HCT116 (cell line): ENCODE results near the gene ST8SIA2. TPM values are rescaled to one million over a fixed set of nuclear protein-coding genes. Genes with fewer than 3 reads are reported as not detected.
"Not testable (repeated sequence)": the region's sequence is repeated elsewhere in the genome, so short reads cannot be mapped to it uniquely, and the experiment has no call there.

Source experiments
- ATAC-seq: fragments of 200-7000 bp; cut with Tn5 transposase; 2 replicates; pipeline ENCODE4 v1.9.1; 2020; ENCODE audit warnings: mild to moderate bottlenecking, moderate library complexity
- BruUV-seq: library from RNA; stranded (reverse); fragments of 400-500 nt; replicated peaks from 2 replicates; lab custom pipeline; 2021; lab: Mats Ljungman, UMichigan
- CTCF ChIA-PET: fragments of 300-600 bp; sonication (Branson Sonifier 250); formaldehyde crosslinking; loops from one replicate; lab custom pipeline; 2021; ENCODE audit warnings: antibody characterized with exemption; lab: Charles Lee
- POLR2A ChIA-PET: fragments of 300-600, 350-600 bp; sonication (Branson Sonifier 250); formaldehyde crosslinking; loops from one replicate; lab custom pipeline; 2021; ENCODE audit warnings: antibody characterized with exemption; lab: Charles Lee
- RAD21 ChIA-PET, 2 experiments: fragments of 300-600 bp; sonication (Branson Sonifier 250); formaldehyde crosslinking; loops; one replicate each; lab custom pipeline; 2023; ENCODE audit warnings: low total read pairs in 2 of 2; ENCODE audit not compliant: uncharacterized antibody in 2 of 2, unreplicated experiment in 2 of 2, low non-redundant PET in 1 of 2; lab: Charles Lee
- DNase-seq: peaks from one replicate; pipeline ENCODE4 v3.0.0-alpha.2; 2010; ENCODE audit warnings: low read depth, low spot score
- H2AFZ ChIP-seq: fragments of 200-600 bp; shearing (Covaris generic), sonication (generic); 2 replicates; pipeline ENCODE4 v1.6.1; 2017; ENCODE audit warnings: low read depth, mixed run types, mixed read lengths, antibody characterized with exemption, low read length; ENCODE audit not compliant: poor library complexity, severe bottlenecking
- H3K27ac ChIP-seq: 2 replicates; pipeline ENCODE4 v1.5.1; 2012; ENCODE audit warnings: low read depth, low read length
- H3K27me3 ChIP-seq: fragments of 200-600 bp; sonication (generic); 2 replicates; pipeline ENCODE4 v1.6.1; 2016; ENCODE audit warnings: mixed run types, low read length, mixed read lengths; ENCODE audit not compliant: insufficient read depth
- H3K36me3 ChIP-seq, 2 experiments: fragments of 200-500 bp in 1 of 2; fragments of 200-600 bp in 1 of 2; sonication (Bioruptor generic) in 1 of 2; sonication (generic) in 1 of 2; 2 replicates each; pipeline versions ENCODE4 v1.5.1 to v1.6.1; 2014 to 2016; ENCODE audit warnings: low read length in 2 of 2, inconsistent platforms in 1 of 2, mixed read lengths in 1 of 2, mixed run types in 1 of 2; ENCODE audit not compliant: insufficient read depth in 2 of 2, control insufficient read depth in 1 of 2
- H3K4me1 ChIP-seq, 2 experiments: fragments of 200-600 bp in 1 of 2; sonication (generic) in 1 of 2; 2 replicates each; pipeline versions ENCODE4 v1.5.1 to v1.6.1; 2012 to 2017; ENCODE audit warnings: low read length in 2 of 2, inconsistent platforms in 1 of 2, mild to moderate bottlenecking in 1 of 2, mixed read lengths in 1 of 2, mixed run types in 1 of 2, moderate library complexity in 1 of 2; ENCODE audit not compliant: insufficient read depth in 2 of 2, control insufficient read depth in 1 of 2
- H3K4me2 ChIP-seq: fragments of 200-600 bp; sonication (generic); 2 replicates; pipeline ENCODE4 v1.6.1; 2017; ENCODE audit warnings: mixed run types, low read length, mixed read lengths
- H3K4me3 ChIP-seq, 2 experiments: fragments of 200-600 bp in 1 of 2; sonication (generic) in 1 of 2; replicated peaks in 1 of 2; 2 replicates each; pipeline ENCODE4 v1.5.1; 2011 to 2016; ENCODE audit warnings: low read length in 2 of 2, control low read depth in 1 of 2, low read depth in 1 of 2, mild to moderate bottlenecking in 1 of 2, mixed read lengths in 1 of 2, mixed run types in 1 of 2
- H3K79me2 ChIP-seq: fragments of 200-600 bp; sonication (generic); 2 replicates; pipeline ENCODE4 v1.6.1; 2017; ENCODE audit warnings: mild to moderate bottlenecking, mixed run types, low read length, moderate library complexity, mixed read lengths; ENCODE audit not compliant: insufficient read depth
- H3K9ac ChIP-seq: fragments of 200-600 bp; sonication (generic); 2 replicates; pipeline ENCODE4 v1.6.1; 2016; ENCODE audit warnings: low read length, mixed read lengths
- H3K9me2 ChIP-seq: fragments of 200-600 bp; sonication (generic), shearing (Covaris generic); 2 replicates; pipeline ENCODE4 v1.6.1; 2017; ENCODE audit warnings: mixed run types, mild to moderate bottlenecking, moderate library complexity; ENCODE audit not compliant: insufficient read depth
- H3K9me3 ChIP-seq, 2 experiments: fragments of 200-500 bp in 1 of 2; fragments of 200-600 bp in 1 of 2; sonication (Bioruptor generic) in 1 of 2; sonication (generic) in 1 of 2; 2 replicates each; pipeline ENCODE4 v1.6.1; 2014 to 2017; ENCODE audit warnings: low read length in 2 of 2, mixed read lengths in 2 of 2, inconsistent platforms in 1 of 2, low read depth in 1 of 2, mild to moderate bottlenecking in 1 of 2, mixed run types in 1 of 2, moderate library complexity in 1 of 2; ENCODE audit not compliant: control insufficient read depth in 1 of 2, insufficient read depth in 1 of 2
- H4K20me1 ChIP-seq: fragments of 200-600 bp; sonication (generic), shearing (Covaris generic); 2 replicates; pipeline ENCODE4 v1.6.1; 2017; ENCODE audit warnings: mixed run types, mild to moderate bottlenecking, moderate library complexity; ENCODE audit not compliant: insufficient read depth
- ATF3 ChIP-seq: IDR thresholded peaks from 2 replicates; pipeline ENCODE4 v1.6.1; 2012
- CEBPB ChIP-seq: IDR thresholded peaks from 2 replicates; pipeline ENCODE4 v1.6.1; 2012; ENCODE audit warnings: low read depth
- EZH2phosphoT487 ChIP-seq: fragments of 200-600 bp; IDR thresholded peaks from 2 replicates; pipeline ENCODE4 v1.6.1; 2018; ENCODE audit warnings: antibody characterized with exemption, borderline replicate concordance
- FOSL1 ChIP-seq: IDR thresholded peaks from 2 replicates; pipeline ENCODE4 v1.6.1; 2012; ENCODE audit warnings: low read depth
- MAX ChIP-seq: IDR thresholded peaks from 2 replicates; pipeline ENCODE4 v1.6.1; 2012
- POLR2A ChIP-seq: IDR thresholded peaks from 2 replicates; pipeline ENCODE4 v1.7.0; 2011; ENCODE audit warnings: borderline replicate concordance; ENCODE audit not compliant: insufficient read depth, insufficient read length; ENCODE audit errors: extremely low read depth
- POLR2AphosphoS5 ChIP-seq: IDR thresholded peaks from 2 replicates; pipeline ENCODE4 v1.6.1; 2011; ENCODE audit warnings: mild to moderate bottlenecking, low read depth, low read length, moderate library complexity
- RAD21 ChIP-seq: IDR thresholded peaks from 2 replicates; pipeline ENCODE4 v1.6.1; 2012; ENCODE audit warnings: low read depth, mild to moderate bottlenecking
- SIN3A ChIP-seq: IDR thresholded peaks from 2 replicates; pipeline ENCODE4 v1.6.1; 2012; ENCODE audit warnings: low read depth
- SRF ChIP-seq: IDR thresholded peaks from 2 replicates; pipeline ENCODE4 v1.6.1; 2012; ENCODE audit warnings: low read depth
- YY1 ChIP-seq: IDR thresholded peaks from 2 replicates; pipeline ENCODE4 v1.6.1; 2011; ENCODE audit warnings: low read length, low read depth, moderate library complexity, mild to moderate bottlenecking; ENCODE audit not compliant: insufficient replicate concordance; ENCODE audit errors: extremely low read depth
- ZFX ChIP-seq: fragments of 450-650 bp; IDR thresholded peaks from 2 replicates; pipeline ENCODE4 v1.6.1; 2017
- intact Hi-C: fragments of 100-400 bp; cut with micrococcal nuclease; formaldehyde crosslinking; loops from 2 replicates; pipeline ENCODE4 v1.10.0; 2022
- total RNA-seq: library from RNA; stranded (reverse); gene quantifications from one replicate; pipeline ENCODE4 v1.2.1, GENCODE V29; 2021; ENCODE audit not compliant: unreplicated experiment
- TF ChIP-seq, protein P1 (sequence below), 3 experiments: fragments of 200-600 bp in 1 of 3; sonication (generic) in 1 of 3; IDR thresholded peaks in 2 of 3; conservative IDR thresholded peaks in 1 of 3; 2 replicates each; pipeline ENCODE4 v1.5.1; 2012 to 2017; ENCODE audit warnings: low read depth in 2 of 3, low read length in 2 of 3, antibody characterized with exemption in 1 of 3, borderline replicate concordance in 1 of 3, control low read depth in 1 of 3, mild to moderate bottlenecking in 1 of 3, mixed read lengths in 1 of 3, mixed run types in 1 of 3, moderate library complexity in 1 of 3; ENCODE audit not compliant: insufficient read depth in 1 of 3
- TF ChIP-seq, protein P2 (sequence below): IDR thresholded peaks from 2 replicates; pipeline ENCODE4 v1.6.1; 2011; ENCODE audit warnings: mild to moderate bottlenecking, low read length, moderate library complexity; ENCODE audit not compliant: insufficient replicate concordance; ENCODE audit errors: extremely low read depth

Gene ST8SIA2
- total RNA-seq, 1 experiment from 2014 or later, result not detected

DNA sequence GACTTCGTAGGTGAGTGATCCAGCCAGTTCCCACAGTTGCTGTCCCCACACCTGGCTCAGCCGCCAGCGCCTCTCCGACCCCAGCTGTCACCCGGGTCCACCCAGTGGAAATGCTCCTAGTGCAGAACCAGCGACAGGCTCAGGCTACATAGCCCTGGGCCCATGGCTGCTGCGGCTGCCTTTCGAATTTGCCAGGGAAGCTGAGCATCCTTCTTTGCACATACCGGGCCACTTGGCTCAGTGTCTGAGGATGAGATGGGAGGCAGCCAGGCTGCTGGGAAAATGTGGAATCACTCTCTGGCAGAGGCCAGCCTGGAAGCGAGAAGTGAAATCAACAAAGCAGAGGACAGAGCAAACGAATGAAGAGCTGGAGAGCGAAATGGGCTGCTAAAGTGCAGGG, 80.1 kb downstream of the ST8SIA2 start:
- Histone ChIP-seq H3K9me2 (no peaks in the 10 kb centered on the region), H3K27ac (no peak overlapping the region), H3K27me3 (peaks cover 63% of the 10 kb centered on the region), H2AFZ (no peak overlapping the region), H3K4me1 (no peaks in the 10 kb centered on the region), H3K4me2 (no peak overlapping the region), H3K36me3 (no peaks in the 10 kb centered on the region), H3K79me2 (no peaks in the 10 kb centered on the region), H3K9me3 (no peaks in the 10 kb centered on the region), H3K4me3 (no peak overlapping the region), H4K20me1 (no peaks in the 10 kb centered on the region), H3K9ac (no peak overlapping the region)
- ChIA-PET POLR2A (no interaction called here), CTCF (no interaction called here), RAD21 (no interaction called here)
- no TSS peak for BruUV-seq
- intact Hi-C loops, result no loop called here
- no peak for DNase-seq
- no peak for TF ChIP-seq CEBPB
- no peak for TF ChIP-seq ATF3
- TF ChIP-seq POLR2A, result no peak
- TF ChIP-seq, protein P1, sequence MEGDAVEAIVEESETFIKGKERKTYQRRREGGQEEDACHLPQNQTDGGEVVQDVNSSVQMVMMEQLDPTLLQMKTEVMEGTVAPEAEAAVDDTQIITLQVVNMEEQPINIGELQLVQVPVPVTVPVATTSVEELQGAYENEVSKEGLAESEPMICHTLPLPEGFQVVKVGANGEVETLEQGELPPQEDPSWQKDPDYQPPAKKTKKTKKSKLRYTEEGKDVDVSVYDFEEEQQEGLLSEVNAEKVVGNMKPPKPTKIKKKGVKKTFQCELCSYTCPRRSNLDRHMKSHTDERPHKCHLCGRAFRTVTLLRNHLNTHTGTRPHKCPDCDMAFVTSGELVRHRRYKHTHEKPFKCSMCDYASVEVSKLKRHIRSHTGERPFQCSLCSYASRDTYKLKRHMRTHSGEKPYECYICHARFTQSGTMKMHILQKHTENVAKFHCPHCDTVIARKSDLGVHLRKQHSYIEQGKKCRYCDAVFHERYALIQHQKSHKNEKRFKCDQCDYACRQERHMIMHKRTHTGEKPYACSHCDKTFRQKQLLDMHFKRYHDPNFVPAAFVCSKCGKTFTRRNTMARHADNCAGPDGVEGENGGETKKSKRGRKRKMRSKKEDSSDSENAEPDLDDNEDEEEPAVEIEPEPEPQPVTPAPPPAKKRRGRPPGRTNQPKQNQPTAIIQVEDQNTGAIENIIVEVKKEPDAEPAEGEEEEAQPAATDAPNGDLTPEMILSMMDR (IDR thresholded peaks at IDR 0.05 in 2 of 3, conservative IDR thresholded peaks at IDR 0.05 in 1 of 3; ENCODE audit: borderline replicate concordance in 1 of 3, insufficient read depth in 1 of 3, low read depth in 2 of 3, low read length in 2 of 3), result no peak
- no peak for TF ChIP-seq ZFX
- no peak for TF ChIP-seq SIN3A
- no peak for TF ChIP-seq FOSL1
- no peak for TF ChIP-seq SRF
- TF ChIP-seq POLR2AphosphoS5, result no peak
- no peak for TF ChIP-seq YY1
- no peak for TF ChIP-seq RAD21
- TF ChIP-seq MAX, result no peak
- TF ChIP-seq, protein P2, sequence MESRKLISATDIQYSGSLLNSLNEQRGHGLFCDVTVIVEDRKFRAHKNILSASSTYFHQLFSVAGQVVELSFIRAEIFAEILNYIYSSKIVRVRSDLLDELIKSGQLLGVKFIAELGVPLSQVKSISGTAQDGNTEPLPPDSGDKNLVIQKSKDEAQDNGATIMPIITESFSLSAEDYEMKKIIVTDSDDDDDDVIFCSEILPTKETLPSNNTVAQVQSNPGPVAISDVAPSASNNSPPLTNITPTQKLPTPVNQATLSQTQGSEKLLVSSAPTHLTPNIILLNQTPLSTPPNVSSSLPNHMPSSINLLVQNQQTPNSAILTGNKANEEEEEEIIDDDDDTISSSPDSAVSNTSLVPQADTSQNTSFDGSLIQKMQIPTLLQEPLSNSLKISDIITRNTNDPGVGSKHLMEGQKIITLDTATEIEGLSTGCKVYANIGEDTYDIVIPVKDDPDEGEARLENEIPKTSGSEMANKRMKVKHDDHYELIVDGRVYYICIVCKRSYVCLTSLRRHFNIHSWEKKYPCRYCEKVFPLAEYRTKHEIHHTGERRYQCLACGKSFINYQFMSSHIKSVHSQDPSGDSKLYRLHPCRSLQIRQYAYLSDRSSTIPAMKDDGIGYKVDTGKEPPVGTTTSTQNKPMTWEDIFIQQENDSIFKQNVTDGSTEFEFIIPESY, result no peak
- TF ChIP-seq EZH2phosphoT487, result no peak
- ATAC-seq, result no peak

DNA sequence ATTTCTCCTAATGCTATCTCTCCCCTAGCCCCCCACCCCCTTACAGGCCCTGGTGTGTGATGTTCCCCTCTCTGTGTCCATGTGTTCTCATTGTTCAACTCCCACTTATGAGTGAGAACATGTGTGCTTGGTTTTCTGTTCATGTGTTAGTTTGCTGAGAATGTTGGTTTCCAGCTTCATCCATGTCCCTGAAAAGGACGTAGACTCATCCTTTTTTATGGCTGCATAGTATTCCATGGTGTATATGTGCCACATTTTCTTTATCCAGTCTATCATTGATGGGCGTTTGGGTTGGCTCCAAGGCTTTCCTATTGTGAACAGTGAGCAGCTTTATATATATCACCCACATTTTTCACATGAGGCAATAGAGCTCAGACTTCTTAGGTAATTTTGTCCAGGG, 86.0 kb downstream of the ST8SIA2 start:
- DNase-seq, H3K4me1 ChIP-seq, BruUV-seq, H3K79me2 ChIP-seq, RAD21 ChIA-PET, H3K4me2 ChIP-seq, H3K4me3 ChIP-seq, H3K9me3 ChIP-seq, CTCF ChIA-PET, H3K27ac ChIP-seq, H2AFZ ChIP-seq, ATAC-seq, H3K9ac ChIP-seq, H3K9me2 ChIP-seq, intact Hi-C loops, POLR2A ChIA-PET, H3K36me3 ChIP-seq, H4K20me1 ChIP-seq: not testable (repeated sequence)
- peaks cover 51% of the 10 kb centered on the region for H3K27me3 ChIP-seq
